Kidney (tissue), 14 donors: ENCODE measurements around the gene MAF. TPM values are rescaled to one million over a fixed set of nuclear protein-coding genes. Genes with fewer than 3 reads are reported as not detected.

ENCODE experiments used
- DNase-seq, 5 donors: peaks; one replicate each; pipeline ENCODE4 v3.0.0-alpha.2; 2013 to 2020
- FAIRE-seq: peaks from 2 replicates; lab custom pipeline; 2012; peaks lifted over from hg19 to GRCh38; lab: Jason Lieb, UNC
- H3K27ac ChIP-seq, 2 donors: one replicate each; pipeline ENCODE4 v1.7.0; 2013; ENCODE audit warnings: low read depth in 2 of 2, low read length in 2 of 2, inconsistent platforms in 1 of 2
- H3K27me3 ChIP-seq: one replicate; pipeline ENCODE4 v1.7.1; 2013; ENCODE audit warnings: low read length, inconsistent platforms; ENCODE audit not compliant: control insufficient read depth, insufficient read depth
- H3K36me3 ChIP-seq, 3 donors: one replicate each; pipeline versions ENCODE4 v1.7.0 to v1.7.1; 2013; ENCODE audit warnings: low read length in 3 of 3, control low read depth in 1 of 3, inconsistent platforms in 1 of 3; ENCODE audit not compliant: insufficient read depth in 3 of 3, control insufficient read depth in 2 of 3
- H3K4me1 ChIP-seq, 3 donors: one replicate each; pipeline versions ENCODE4 v1.7.0 to v1.7.1; 2013; ENCODE audit warnings: low read length in 3 of 3, inconsistent platforms in 1 of 3, low read depth in 1 of 3; ENCODE audit not compliant: control insufficient read depth in 2 of 3, insufficient read depth in 2 of 3
- H3K4me3 ChIP-seq, 3 donors: one replicate each; pipeline versions ENCODE4 v1.7.0 to v1.8.1; 2013; ENCODE audit warnings: low read length in 3 of 3, control low read depth in 1 of 3, inconsistent platforms in 1 of 3
- H3K9ac ChIP-seq, 3 donors: one replicate each; pipeline versions ENCODE4 v1.7.0 to v1.7.1; 2013; ENCODE audit warnings: low read length in 3 of 3, control low read depth in 1 of 3, inconsistent platforms in 1 of 3
- H3K9me3 ChIP-seq, 3 donors: one replicate each; pipeline versions ENCODE4 v1.7.0 to v1.7.1; 2013; ENCODE audit warnings: low read length in 3 of 3, control low read depth in 1 of 3, inconsistent platforms in 1 of 3; ENCODE audit not compliant: control insufficient read depth in 2 of 3, insufficient read depth in 1 of 3
- CTCF ChIP-seq: IDR thresholded peaks from 3 replicates; pipeline ENCODE4 v1.5.1; 2012; ENCODE audit warnings: mild to moderate bottlenecking, moderate library complexity, borderline replicate concordance; ENCODE audit not compliant: insufficient read depth; ENCODE audit errors: extremely low read depth
- intact Hi-C: fragments of 100-400 bp; cut with DNase I; formaldehyde crosslinking; loops from one replicate; pipeline ENCODE4 v1.11.1; 2022
- polyA plus RNA-seq: library from polyadenylated mRNA; stranded (reverse); fragments of 350-450 nt; fragmentation: Illumina TruSeq; extraction: RNeasy Lipid Tissue Mini Kit (QIAGEN cat#74804); gene quantifications from one replicate; pipeline ENCODE4 v1.2.3, GENCODE V29; 2014; ENCODE audit warnings: low read depth, low replicate concordance; ENCODE audit not compliant: insufficient read depth
- total RNA-seq: library from RNA; stranded (reverse); fragmentation: NEBNext Ultra II Directional; extraction: Animal tissue kit (Norgen Biotek cat#: 25700); gene quantifications from one replicate; pipeline ENCODE4 v1.2.1, GENCODE V29; 2021
- donor health status: control.
- donor health status: control.
- donor health status: control.
- donor health status: control.
- donor health status: control.
- donor health status: DM: yes; HTN: yes; CAD: no.
- donor health status: Normal renal cell carcinoma (clear cell type).

The MAF gene
- total and polyA plus RNA-seq, 2 donors from 2014 or later = 47.1 to 70.1 TPM

GRCh38 chr16:79613009-79613408 lies 12.5 kb upstream of the MAF start:
- no peak for DNase-seq
- H3K27ac ChIP-seq = no peak overlapping the region
- TF ChIP-seq CTCF = no peak
- H3K9me3 ChIP-seq = no peaks in the 10 kb centered on the region
- H3K36me3 ChIP-seq = no peaks in the 10 kb centered on the region
- H3K27me3 ChIP-seq = no peaks in the 10 kb centered on the region
- H3K4me1 ChIP-seq = peaks cover 0 to 2% (median 0%) of the 10 kb centered on the region in 3 donors
- H3K9ac ChIP-seq = no peak overlapping the region
- H3K4me3 ChIP-seq = no peak overlapping the region
- no peak for FAIRE-seq
- intact Hi-C loops = no loop called here

- no peaks in the 10 kb centered on the region for H3K9me3 ChIP-seq
- peaks cover 0 to 2% (median 0%) of the 10 kb centered on the region in 3 donors for H3K4me1 ChIP-seq
- no peak overlapping the region for H3K4me3 ChIP-seq
- no peaks in the 10 kb centered on the region for H3K36me3 ChIP-seq
- no peak overlapping the region for H3K9ac ChIP-seq
- H3K27me3 ChIP-seq = no peaks in the 10 kb centered on the region
- intact Hi-C loops = no loop called here
- H3K27ac ChIP-seq = no peak overlapping the region
- no peak for TF ChIP-seq CTCF
- FAIRE-seq = no peak
- no peak for DNase-seq
Measured at GRCh38 chr16:79612207-79612606, 11.7 kb upstream of the MAF start.

- H3K27me3 ChIP-seq = no peaks in the 10 kb centered on the region
- FAIRE-seq (no peak), DNase-seq (no peak)
- no peak overlapping the region for H3K9ac ChIP-seq
- no peaks in the 10 kb centered on the region for H3K9me3 ChIP-seq
- intact Hi-C loops = no loop called here
- TF ChIP-seq CTCF = no peak
- no peaks in the 10 kb centered on the region for H3K36me3 ChIP-seq
- no peak overlapping the region for H3K4me3 ChIP-seq
- H3K27ac ChIP-seq = no peak overlapping the region
- peaks cover 0 to 2% (median 0%) of the 10 kb centered on the region in 3 donors for H3K4me1 ChIP-seq
Measured at GRCh38 chr16:79610771-79611170, 10.2 kb upstream of the MAF start.

- DNase-seq (no peak), FAIRE-seq (no peak)
- Histone ChIP-seq H3K27me3 (no peaks in the 10 kb centered on the region), H3K27ac (no peak overlapping the region), H3K4me1 (peaks cover 0 to 2% (median 0%) of the 10 kb centered on the region in 3 donors), H3K36me3 (no peaks in the 10 kb centered on the region), H3K4me3 (no peak overlapping the region), H3K9ac (no peak overlapping the region), H3K9me3 (no peaks in the 10 kb centered on the region)
- intact Hi-C loops = no loop called here
- TF ChIP-seq CTCF = no peak
Measured at GRCh38 chr16:79609861-79610260, 9.3 kb upstream of the MAF start.
